ENCODE results near the gene SERPINB3. TPM values are rescaled to one million over a fixed set of nuclear protein-coding genes. Genes with fewer than 3 reads are reported as not detected.
"Not testable (repeated sequence)": the region's sequence is repeated elsewhere in the genome, so short reads cannot be mapped to it uniquely, and the experiment has no call there.

The SERPINB3 gene
- total and polyA plus RNA-seq, 12 donors, result 0.14 TPM; not detected in 11

DNA sequence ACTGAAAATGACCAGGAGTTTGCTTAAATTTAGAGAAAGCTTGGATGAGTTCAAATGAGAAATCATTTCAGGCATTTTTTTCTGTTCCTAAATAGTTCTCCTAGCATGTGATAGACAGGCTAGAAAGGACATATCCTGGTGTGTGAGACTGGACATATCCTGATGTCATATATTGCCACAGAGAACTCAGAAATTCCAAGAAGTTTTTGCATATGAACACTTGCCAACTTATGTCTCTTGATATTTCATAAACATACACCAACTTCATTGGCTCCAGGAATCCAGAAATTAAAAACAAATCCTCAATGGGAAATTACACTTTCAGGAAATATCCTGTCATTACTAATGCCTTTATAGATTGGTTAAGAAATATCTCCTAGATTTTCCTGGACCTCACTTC lies 14.8 kb downstream of the SERPINB3 start:
- Histone ChIP-seq H3K27me3 (no peaks in the 10 kb centered on the region), H3K4me3 (no peak overlapping the region), H3K27ac (no peak overlapping the region), H3K36me3 (no peaks in the 10 kb centered on the region), H3K9me3 (no peaks in the 10 kb centered on the region), H3K4me1 (no peaks in the 10 kb centered on the region)
- intact Hi-C loops (cut with DNase I), result no loop called here
- no peak for ATAC-seq
- TF ChIP-seq, protein P1, sequence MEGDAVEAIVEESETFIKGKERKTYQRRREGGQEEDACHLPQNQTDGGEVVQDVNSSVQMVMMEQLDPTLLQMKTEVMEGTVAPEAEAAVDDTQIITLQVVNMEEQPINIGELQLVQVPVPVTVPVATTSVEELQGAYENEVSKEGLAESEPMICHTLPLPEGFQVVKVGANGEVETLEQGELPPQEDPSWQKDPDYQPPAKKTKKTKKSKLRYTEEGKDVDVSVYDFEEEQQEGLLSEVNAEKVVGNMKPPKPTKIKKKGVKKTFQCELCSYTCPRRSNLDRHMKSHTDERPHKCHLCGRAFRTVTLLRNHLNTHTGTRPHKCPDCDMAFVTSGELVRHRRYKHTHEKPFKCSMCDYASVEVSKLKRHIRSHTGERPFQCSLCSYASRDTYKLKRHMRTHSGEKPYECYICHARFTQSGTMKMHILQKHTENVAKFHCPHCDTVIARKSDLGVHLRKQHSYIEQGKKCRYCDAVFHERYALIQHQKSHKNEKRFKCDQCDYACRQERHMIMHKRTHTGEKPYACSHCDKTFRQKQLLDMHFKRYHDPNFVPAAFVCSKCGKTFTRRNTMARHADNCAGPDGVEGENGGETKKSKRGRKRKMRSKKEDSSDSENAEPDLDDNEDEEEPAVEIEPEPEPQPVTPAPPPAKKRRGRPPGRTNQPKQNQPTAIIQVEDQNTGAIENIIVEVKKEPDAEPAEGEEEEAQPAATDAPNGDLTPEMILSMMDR (IDR thresholded peaks at IDR 0.05), result no peak
- no peak for DNase-seq

DNA sequence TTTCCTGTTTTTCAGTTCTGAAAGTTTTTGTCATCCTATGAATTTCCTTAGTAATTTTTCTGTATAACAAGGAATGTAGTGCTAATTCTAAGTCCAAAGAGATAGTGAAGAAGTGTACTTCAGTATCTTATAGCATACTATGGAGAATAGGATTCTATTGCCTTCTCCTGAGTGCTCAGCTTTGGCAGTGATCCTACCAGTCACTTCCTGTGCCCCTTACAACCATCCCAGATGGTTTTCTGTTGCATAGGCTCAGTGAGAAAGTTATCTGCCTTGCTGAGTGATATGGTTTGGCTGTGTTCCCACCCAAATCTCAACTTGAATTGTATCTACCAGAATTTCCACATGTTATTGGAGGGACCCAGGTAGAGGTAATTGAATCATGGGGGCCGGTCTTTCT lies 17.0 kb downstream of the SERPINB3 start:
- H3K27ac ChIP-seq; H3K36me3 ChIP-seq; H3K9me3 ChIP-seq; H3K27me3 ChIP-seq; H3K4me1 ChIP-seq; H3K4me3 ChIP-seq; DNase-seq; intact Hi-C loops (cut with DNase I); ATAC-seq: not testable (repeated sequence)
- 33 to 63% methylated on average over 1 of the region's 1 CpG for WGBS, 2 donors

DNA sequence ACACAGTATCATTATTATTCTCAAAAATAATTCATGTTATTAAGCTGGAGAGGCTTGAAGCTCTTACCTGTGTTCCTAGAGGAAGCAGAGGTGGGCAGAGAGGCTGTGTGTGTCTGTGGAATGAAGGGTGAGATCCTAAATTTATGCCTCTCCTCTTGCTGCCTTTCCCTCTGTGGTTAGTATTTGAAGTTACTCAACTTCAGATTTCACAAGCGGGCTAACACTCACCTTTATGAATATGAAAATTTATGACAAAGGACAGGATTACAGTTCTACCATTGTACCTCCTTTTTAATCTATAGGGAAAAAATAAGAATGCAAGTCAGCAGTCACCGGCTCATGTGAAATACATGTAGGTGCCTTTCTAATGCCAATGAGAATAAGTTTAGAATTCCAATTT lies 17.6 kb downstream of the SERPINB3 start, which contains the start of gene SERPINB4:
Gene SERPINB4, minus strand, starts transcription at position 115 of the 400 bp plus-strand sequence. CDS start 679 bp downstream, outside the sequence.
- H3K9me3 ChIP-seq; DNase-seq; H3K4me1 ChIP-seq; H3K27me3 ChIP-seq; ATAC-seq; H3K27ac ChIP-seq; intact Hi-C loops (cut with DNase I); H3K4me3 ChIP-seq; H3K36me3 ChIP-seq: not testable (repeated sequence)
- 87 to 92% methylated on average over 1 of the region's 2 CpGs for WGBS, 2 donors

DNA sequence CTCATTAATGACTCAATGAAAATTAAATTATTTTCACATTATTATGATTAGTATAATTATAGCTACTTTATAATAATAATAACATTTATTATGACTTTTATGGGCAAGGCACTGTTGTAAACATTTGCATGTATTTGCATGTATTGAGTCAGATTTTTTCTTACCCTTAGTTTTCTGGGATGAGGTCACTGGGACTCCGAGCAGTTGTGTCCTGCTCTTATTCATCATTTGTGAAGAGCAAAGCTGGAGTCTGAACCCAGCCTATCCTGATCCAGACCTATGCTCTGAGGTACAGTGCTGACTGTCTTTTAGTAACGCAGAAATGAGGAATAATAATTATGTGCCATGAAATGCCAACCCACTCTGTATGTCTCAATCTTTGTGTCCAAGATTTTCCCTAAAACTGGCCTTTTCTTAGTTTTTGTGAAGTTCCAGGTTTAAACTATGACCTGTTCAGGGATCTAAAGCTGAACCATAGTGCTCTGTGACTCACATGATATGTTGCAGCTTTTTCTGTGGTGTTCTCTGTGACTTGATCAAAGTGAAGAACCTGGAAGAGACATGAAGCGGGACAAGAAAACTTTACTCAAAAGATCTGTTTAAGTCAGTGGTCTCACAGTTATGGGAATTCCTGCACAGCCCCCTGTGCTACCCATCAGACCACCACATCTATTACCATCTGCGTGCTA lies 18.9 kb downstream of the SERPINB3 start:
- H3K9me3 ChIP-seq; H3K27ac ChIP-seq; ATAC-seq; H3K36me3 ChIP-seq; DNase-seq; H3K4me1 ChIP-seq; intact Hi-C loops (cut with DNase I); H3K4me3 ChIP-seq; H3K27me3 ChIP-seq: not testable (repeated sequence)
- 88 to 92% methylated on average over 4 of the region's 4 CpGs for WGBS, 2 donors

DNA sequence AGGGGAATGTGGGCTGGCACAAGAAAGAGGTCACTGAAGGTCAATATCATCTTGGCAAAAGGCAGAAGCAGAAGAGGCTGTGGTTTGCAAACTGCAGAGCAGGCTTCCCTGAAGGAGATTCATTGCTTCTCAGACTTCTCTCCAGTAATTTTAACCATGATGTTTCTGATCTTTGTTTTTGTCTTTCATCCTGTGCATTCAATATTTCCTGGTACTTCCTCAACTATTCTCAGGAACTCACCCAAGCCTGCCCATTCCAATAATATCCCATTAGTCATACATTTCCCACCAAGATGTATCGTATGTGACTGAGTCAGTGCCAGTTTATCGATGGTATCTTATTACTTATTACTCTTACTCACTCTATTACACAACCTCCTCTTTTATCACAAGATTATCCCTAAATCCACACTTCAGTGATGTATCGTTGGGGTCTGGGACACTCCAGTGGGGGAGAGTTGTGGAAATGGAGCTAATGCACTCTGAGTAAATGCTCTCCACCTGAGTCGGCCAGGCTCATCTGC lies 20.5 kb downstream of the SERPINB3 start:
- DNase-seq; H3K36me3 ChIP-seq; H3K27ac ChIP-seq; H3K9me3 ChIP-seq; ATAC-seq; H3K27me3 ChIP-seq; H3K4me1 ChIP-seq; intact Hi-C loops (cut with DNase I); H3K4me3 ChIP-seq: not testable (repeated sequence)
- WGBS, 2 donors, result 69 to 77% methylated on average over 4 of the region's 4 CpGs

DNA sequence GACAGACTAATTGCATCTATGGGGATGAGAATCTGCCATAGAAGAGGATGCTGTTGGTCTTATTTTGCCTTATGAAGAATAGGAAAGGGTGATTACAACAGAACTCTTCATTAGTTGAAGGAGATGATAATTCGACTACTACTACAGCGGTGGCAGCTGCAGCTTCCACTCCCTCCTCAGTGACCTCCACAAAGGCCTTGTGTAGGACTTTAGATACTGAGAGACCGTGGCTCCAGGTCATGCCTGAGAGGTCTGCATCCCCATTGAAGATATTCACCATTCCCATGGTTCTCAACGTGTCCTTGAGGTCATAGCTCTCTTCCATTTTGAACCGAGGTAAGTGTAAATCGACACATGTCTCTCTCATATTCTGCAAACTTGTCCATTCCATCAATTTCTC lies 24.0 kb downstream of the SERPINB3 start:
- intact Hi-C loops (cut with DNase I), result no loop called here
- 86 to 88% methylated on average over 6 of the region's 6 CpGs for WGBS, 2 donors
- Histone ChIP-seq H3K36me3 (no peaks in the 10 kb centered on the region), H3K4me3 (no peak overlapping the region), H3K9me3 (peaks cover 0 to 10% (median 0%) of the 10 kb centered on the region in 11 donors), H3K27me3 (no peaks in the 10 kb centered on the region), H3K4me1 (no peaks in the 10 kb centered on the region), H3K27ac (no peak overlapping the region)
- ATAC-seq (no peak), DNase-seq (no peak)
- TF ChIP-seq, protein P1 (IDR thresholded peaks at IDR 0.05), result no peak
